Measurements from ENCODE around the gene ARHGAP6.

- TF ChIP-seq CTCF (conservative IDR thresholded peaks at IDR 0.05 in 1 of 2, IDR thresholded peaks at IDR 0.05 in 1 of 2; ENCODE audit: extremely low read depth in 1 of 2, insufficient read depth in 1 of 2, low read depth in 1 of 2, low read length in 2 of 2): no peak
- no peak for TF ChIP-seq EZH2 (IDR thresholded peaks at IDR 0.05; ENCODE audit: borderline replicate concordance, low read length)
Observed at GRCh38 chrX:11408783-11409182, 256.9 kb downstream of the ARHGAP6 start.

Data from mammary epithelial cell (primary cell).